ENCODE measurements around the gene ACAD9. TPM values are rescaled to one million over a fixed set of nuclear protein-coding genes. Genes with fewer than 3 reads are reported as not detected.
"Not testable (repeated sequence)": the region's sequence is repeated elsewhere in the genome, so short reads cannot be mapped to it uniquely, and the experiment has no call there.

The ACAD9 gene
- total RNA-seq, 1 experiment from 2014 or later: 29.2 TPM

DNA sequence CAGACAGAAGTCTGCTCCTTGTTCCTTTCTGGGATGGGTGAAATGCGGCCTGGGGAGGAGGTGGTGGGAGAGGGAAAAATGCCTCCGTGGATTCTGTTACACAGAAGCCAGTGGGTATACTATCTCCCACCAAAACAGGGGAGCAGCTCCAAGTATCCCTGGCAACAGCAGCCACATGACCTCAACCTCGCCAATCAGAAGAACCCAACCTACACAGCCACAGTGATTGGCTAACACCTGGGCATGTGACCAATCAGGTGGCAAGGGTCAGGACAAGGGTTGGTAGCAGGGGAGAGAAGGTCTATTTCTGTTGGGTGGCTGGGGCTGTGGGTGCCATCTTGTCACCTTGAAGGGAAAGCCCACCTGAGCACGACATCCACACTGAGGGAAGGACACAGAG is 9.1 kb upstream of the ACAD9 start:
- no peak for DNase-seq (ENCODE audit: low read depth in 1 of 2, low spot score in 2 of 2)
- H3K4me3 ChIP-seq: no peak overlapping the region
- no peaks in the 10 kb centered on the region for H3K27me3 ChIP-seq (replicated peaks)
- H3K4me1 ChIP-seq (replicated peaks): no peaks in the 10 kb centered on the region
- no peaks in the 10 kb centered on the region for H3K36me3 ChIP-seq
- no peaks in the 10 kb centered on the region for H3K9me3 ChIP-seq (replicated peaks)
- no peak overlapping the region for H3K27ac ChIP-seq

DNA sequence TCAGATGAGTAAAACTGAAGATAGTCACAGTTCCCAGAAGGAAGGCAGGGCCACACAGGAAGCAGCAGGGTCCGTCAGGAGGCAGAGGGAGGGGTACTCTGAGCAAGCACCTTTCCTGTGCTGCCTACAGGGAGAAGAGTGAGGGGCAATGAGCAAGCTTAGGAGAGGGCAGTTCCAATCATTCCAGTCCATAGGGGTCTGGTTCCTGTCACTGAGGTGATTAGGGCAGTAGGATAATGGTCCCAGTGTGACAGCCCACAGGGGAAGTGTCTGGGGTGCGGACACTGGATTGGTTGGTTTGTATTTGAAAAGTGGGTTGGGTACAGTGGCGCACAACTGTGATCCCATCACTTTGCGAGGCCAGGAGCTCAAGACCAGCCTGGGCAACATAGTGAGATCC is 7.1 kb upstream of the ACAD9 start:
- Histone ChIP-seq H3K4me3 (no peak overlapping the region), H3K27me3 (replicated peaks) (no peaks in the 10 kb centered on the region), H3K36me3 (no peaks in the 10 kb centered on the region), H3K27ac (no peak overlapping the region), H3K9me3 (replicated peaks) (no peaks in the 10 kb centered on the region), H3K4me1 (replicated peaks) (no peaks in the 10 kb centered on the region)
- no peak for DNase-seq (ENCODE audit: low read depth in 1 of 2, low spot score in 2 of 2)

DNA sequence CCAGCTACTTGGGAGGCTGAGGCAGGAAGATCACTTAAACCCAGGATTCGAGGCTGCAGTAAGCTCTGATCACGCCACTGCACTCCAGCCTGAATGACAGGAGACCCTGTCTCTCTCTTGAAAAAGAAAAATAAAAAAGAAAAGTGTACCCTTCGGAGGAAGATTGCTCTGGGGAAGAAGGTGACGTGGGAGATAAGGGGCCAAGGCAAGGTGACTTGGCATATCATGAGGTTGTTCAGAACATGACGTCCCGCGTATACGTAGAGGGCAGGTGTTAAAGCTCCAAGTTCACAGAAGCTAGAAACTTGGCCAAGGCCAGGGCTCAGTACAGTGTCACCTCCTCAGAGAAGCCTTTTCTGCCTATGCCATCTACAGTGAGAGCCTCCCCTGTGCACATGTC is 6.7 kb upstream of the ACAD9 start:
- Histone ChIP-seq H3K4me3 (no peak overlapping the region), H3K36me3 (no peaks in the 10 kb centered on the region), H3K4me1 (replicated peaks) (no peaks in the 10 kb centered on the region), H3K9me3 (replicated peaks) (no peaks in the 10 kb centered on the region), H3K27ac (no peak overlapping the region), H3K27me3 (replicated peaks) (no peaks in the 10 kb centered on the region)
- DNase-seq (ENCODE audit: low read depth in 1 of 2, low spot score in 2 of 2): no peak

DNA sequence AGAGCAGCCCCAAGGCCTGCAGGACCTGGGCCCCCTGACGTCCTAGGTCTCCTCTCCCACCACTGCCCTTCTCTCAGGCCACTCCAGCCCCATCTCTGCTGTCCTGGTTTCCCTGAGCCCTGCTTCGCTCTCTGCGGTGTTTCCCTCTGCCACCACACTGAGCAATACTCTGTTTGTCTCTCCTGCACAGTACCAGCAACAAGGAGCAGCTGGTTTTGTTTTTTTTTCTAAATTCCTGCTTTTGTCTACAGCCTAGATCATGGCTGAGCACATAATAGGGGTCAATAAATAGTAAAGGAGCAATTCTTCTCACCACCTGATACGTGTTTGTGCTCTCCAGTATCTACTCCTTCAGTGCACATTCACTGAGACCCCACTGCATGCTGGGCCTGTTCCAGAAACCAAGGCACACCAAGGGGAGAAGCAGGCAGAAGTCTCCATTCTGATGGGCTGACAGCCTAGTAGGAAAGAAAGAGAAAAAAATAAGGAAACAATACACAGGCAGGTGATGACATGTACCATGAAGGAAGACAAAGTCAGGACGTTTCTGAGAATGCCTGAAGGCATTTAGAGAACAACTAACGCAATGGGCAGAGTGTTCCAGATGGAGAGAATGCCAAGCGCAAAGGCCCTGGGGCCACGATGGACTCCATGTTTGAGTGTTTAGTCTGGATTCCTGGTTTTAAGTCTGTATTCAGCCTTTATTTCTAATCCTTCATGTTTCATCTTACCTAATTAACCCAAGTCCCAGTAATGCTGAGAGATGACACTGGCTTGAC is 6.0 kb upstream of the ACAD9 start:
- Histone ChIP-seq H3K27ac (no peak overlapping the region), H3K4me3 (no peak overlapping the region), H3K27me3 (replicated peaks) (no peaks in the 10 kb centered on the region), H3K4me1 (replicated peaks) (peaks cover 5% of the 10 kb centered on the region), H3K36me3 (no peaks in the 10 kb centered on the region), H3K9me3 (replicated peaks) (no peaks in the 10 kb centered on the region)
- no peak for DNase-seq (ENCODE audit: low read depth in 1 of 2, low spot score in 2 of 2)

DNA sequence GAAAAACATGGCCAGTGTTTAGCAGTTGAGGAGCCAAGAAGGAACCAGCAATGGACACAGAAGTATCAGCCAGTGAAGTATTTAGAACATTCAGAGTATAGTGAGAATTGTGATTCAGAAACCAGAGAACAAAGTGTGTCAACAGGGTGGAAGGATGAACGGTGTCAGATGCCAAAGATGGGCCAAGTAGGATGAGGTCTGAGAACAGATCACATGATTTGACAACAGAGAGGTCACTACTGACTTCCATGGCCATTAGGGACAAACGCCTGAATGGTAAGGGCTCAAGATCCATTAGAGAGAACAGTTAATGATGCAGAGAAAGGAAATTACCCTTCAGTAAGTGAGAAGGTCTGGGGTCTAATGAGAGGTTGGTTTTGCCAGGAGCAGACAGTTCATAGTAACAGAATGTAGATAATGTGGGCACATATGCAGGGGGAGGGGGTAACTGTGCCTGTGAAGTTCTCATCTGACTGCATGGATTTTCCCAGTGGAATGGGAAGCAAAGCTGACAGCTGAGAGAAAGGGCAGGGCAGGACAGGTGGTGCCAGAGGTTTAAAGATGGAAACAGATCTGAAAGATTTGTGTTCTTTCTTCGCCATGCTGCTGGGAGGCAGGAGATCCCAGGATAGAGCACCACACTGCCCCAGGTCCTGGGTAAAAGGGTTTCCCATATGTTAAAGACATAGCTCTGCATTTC is 4.8 kb upstream of the ACAD9 start:
- H3K27ac ChIP-seq: no peak overlapping the region
- peaks cover 6% of the 10 kb centered on the region for H3K4me1 ChIP-seq (replicated peaks)
- H3K9me3 ChIP-seq (replicated peaks): no peaks in the 10 kb centered on the region
- H3K36me3 ChIP-seq: no peaks in the 10 kb centered on the region; the same call in 1 of the 2 replicates
- DNase-seq (ENCODE audit: low read depth in 1 of 2, low spot score in 2 of 2): no peak
- no peaks in the 10 kb centered on the region for H3K27me3 ChIP-seq (replicated peaks)
- no peak overlapping the region for H3K4me3 ChIP-seq

DNA sequence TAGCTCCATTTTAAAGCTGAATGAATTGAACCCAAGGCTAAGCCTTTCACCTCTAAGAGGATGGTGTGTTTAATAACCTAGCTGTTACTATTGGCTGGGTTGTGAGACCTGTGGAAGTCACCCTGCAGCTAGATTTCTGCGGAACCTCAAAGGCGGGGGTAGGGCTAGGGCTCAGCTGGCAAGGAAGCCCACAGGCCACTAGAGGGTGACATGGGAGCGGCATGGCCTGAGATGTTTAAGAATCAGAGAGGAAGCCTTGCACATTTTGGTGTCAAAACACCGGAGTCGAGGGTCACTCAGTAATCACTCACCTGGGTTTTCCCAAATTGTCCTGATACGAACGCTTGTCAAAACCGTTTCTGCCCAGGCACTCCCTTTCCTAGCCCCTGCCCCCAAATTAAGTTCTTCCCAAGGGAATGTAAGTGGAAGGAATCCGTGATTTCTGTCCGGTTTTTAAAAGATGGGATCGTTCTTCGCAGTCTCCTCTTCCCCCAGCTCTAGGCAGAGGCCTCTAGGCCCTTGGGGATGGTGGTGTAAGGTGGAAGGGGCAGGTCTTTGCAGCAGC is 3.8 kb upstream of the ACAD9 start:
- H3K4me1 ChIP-seq (replicated peaks): peaks cover 8% of the 10 kb centered on the region
- H3K27me3 ChIP-seq (replicated peaks): no peaks in the 10 kb centered on the region
- no peak for DNase-seq (ENCODE audit: low read depth in 1 of 2, low spot score in 2 of 2)
- H3K27ac ChIP-seq: no peak overlapping the region
- H3K9me3 ChIP-seq (replicated peaks): no peaks in the 10 kb centered on the region
- no peak overlapping the region for H3K4me3 ChIP-seq
- H3K36me3 ChIP-seq: peaks cover 1% of the 10 kb centered on the region

DNA sequence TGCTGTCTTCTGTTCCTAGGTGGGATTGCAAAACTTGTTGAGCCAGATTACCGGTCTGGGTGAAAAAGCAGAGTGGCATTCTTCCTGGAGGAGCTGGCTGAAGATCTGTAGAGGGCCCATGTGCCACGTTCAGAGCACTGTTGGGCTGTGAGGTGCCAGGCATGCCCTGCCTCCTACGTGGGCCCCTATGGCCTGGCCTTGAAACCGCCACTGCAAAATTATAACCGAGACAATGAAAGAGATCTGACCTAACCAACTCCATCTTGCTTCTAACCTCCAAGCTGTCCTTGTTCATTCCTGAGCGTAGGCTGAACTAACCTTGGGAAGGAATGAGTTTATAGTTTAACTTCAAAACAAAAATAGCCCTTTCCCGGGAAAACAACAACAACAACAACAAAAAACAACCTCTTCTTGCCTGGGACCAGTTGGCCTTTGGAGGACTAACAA is 1.4 kb upstream of the ACAD9 start:
- H3K9me3 ChIP-seq (replicated peaks): no peaks in the 10 kb centered on the region
- peaks cover 9% of the 10 kb centered on the region for H3K4me1 ChIP-seq (replicated peaks)
- H3K27me3 ChIP-seq (replicated peaks): no peaks in the 10 kb centered on the region
- peak overlapping the region; percentile 67 for H3K4me3 ChIP-seq
- peak overlapping the region; percentile 84 for H3K27ac ChIP-seq
- no peak for DNase-seq (ENCODE audit: low read depth in 1 of 2, low spot score in 2 of 2)
- H3K36me3 ChIP-seq: peaks cover 13% of the 10 kb centered on the region

DNA sequence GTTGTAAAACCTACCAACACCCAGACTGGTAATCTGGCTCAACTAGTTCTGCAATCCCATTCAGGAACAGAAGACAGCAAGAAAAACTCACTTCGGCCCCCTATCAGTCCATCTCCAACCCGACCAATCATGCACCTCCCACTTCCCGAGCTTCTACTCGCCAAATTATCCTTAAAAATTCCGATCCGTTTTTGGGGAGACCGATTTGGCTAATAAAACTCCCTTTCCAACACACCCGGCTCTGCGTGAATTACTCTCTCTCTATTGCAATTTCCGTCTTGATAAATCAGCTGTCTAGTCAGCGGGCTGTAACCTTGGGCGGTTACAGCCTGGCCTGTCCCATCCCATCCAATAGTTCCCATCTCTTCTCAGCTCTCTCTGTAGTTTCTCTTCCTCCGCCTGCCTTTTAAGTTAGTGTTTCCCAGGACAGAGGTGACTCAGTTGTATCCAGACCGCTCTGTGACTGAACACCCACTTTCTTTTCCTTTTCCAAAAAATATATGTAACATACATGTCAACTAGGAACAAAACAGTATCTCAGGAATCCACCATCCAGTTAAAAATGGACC is 780 bp upstream of the ACAD9 start:
- Histone ChIP-seq H3K27ac (peak overlapping the region; percentile 84), H3K9me3 (replicated peaks) (no peaks in the 10 kb centered on the region), H3K4me3 (peak overlapping the region; percentile 67), H3K27me3 (replicated peaks) (no peaks in the 10 kb centered on the region), H3K4me1 (replicated peaks) (peaks cover 9% of the 10 kb centered on the region), H3K36me3 (peaks cover 13% of the 10 kb centered on the region)
- no peak for DNase-seq (ENCODE audit: low read depth in 1 of 2, low spot score in 2 of 2)

DNA sequence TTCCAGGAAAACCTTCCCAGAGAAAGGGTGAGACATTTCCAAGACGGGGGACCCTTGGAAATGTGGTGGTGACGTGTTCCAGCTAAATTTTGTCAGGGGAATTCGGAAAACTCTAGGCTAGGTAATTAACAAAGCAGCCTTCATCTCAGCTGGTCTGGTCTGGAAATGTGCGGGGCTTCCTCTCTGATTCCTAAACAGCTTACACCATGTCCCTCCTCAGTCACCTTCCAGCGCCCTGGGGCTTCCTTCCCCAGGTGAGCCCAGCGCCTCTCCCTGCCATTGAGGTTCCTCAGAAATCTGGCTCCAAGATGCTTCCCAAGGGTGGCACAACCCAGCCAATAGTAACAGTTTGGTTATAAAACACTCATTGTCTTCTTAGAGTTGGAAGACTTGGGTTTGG is 571 bp downstream of the ACAD9 start:
- H3K27ac ChIP-seq: peak overlapping the region; percentile 84

DNA sequence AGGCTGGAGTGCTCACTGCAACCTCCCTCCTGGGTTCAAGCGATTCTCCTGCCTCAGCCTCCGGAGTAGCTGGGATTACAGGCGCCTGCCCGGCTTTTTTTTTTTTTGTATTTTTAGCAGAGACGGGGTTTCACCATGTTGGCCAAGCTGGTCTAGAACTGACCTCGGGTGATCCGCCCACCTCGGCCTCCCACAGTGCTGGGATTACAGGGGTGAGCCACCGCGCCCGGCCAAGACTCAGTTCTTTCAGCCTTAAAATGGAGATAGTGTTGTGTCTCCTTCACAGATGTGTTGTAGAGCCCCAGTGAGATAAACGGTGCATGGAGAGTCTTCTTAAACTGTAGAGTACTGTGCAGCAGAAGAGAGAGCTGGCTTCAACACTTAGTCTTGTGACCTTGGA is 1.0 kb downstream of the ACAD9 start:
- not testable (repeated sequence) for H3K27me3 ChIP-seq (replicated peaks); H3K9me3 ChIP-seq (replicated peaks); DNase-seq (ENCODE audit: low read depth in 1 of 2, low spot score in 2 of 2); H3K27ac ChIP-seq; H3K4me1 ChIP-seq (replicated peaks)
- Histone ChIP-seq H3K4me3 (peak overlapping the region; percentile 67), H3K36me3 (peaks cover 26% of the 10 kb centered on the region)

More for the DNA sequence above, 571 bp downstream of the ACAD9 start:
- Histone ChIP-seq H3K4me1 (replicated peaks) (peaks cover 9% of the 10 kb centered on the region), H3K4me3 (peak overlapping the region; percentile 67), H3K36me3 (peaks cover 23% of the 10 kb centered on the region), H3K9me3 (replicated peaks) (no peaks in the 10 kb centered on the region), H3K27me3 (replicated peaks) (no peaks in the 10 kb centered on the region)
- DNase-seq (ENCODE audit: low read depth in 1 of 2, low spot score in 2 of 2): no peak

DNA sequence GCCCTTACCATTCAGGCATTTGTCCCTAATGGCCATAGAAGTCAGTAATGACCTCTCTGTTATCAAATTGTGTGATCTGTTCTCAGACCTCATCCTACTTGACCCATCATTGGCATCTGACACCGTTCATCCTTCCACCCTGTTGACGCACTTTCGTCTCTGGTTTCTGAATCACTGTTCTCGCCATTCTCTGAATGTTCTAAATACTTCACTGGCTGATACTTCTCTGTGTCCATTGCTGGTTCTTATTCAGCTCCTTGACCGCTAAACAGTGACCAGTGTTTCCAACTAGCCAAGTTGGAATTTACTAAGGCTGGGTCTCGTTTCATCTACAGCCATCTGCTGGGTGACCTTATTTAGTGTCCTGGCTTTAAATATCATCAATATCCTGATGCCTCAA is 2.2 kb downstream of the ACAD9 start:
- H3K4me1 ChIP-seq (replicated peaks): peaks cover 9% of the 10 kb centered on the region
- H3K4me3 ChIP-seq: no peak overlapping the region
- H3K9me3 ChIP-seq (replicated peaks): no peaks in the 10 kb centered on the region
- no peaks in the 10 kb centered on the region for H3K27me3 ChIP-seq (replicated peaks)
- no peak overlapping the region for H3K27ac ChIP-seq
- DNase-seq (ENCODE audit: low read depth in 1 of 2, low spot score in 2 of 2): no peak
- H3K36me3 ChIP-seq: peaks cover 26% of the 10 kb centered on the region

DNA sequence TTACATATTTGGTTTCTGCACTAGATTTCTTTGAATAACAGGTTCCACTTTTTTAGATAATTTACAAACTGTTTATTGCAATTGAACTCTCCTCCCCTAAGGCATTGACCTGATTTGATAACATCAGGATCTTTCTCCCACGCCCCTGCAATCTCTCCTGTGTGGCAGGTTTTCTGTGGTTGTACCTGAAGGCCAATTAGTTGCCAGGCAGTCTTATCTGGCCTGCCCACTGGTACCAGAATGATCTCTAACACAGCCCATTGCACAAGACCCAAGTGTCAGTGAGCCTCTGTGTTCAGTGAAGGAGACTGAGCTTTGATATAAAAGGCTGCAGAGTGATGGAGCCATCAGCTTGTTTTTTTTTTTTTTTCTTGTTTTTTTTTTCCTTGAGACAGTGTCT is 3.3 kb downstream of the ACAD9 start:
- DNase-seq (ENCODE audit: low read depth in 1 of 2, low spot score in 2 of 2): no peak
- peaks cover 9% of the 10 kb centered on the region for H3K4me1 ChIP-seq (replicated peaks)
- H3K9me3 ChIP-seq (replicated peaks): no peaks in the 10 kb centered on the region
- peaks cover 31% of the 10 kb centered on the region for H3K36me3 ChIP-seq
- H3K27ac ChIP-seq: no peak overlapping the region
- H3K4me3 ChIP-seq: no peak overlapping the region
- no peaks in the 10 kb centered on the region for H3K27me3 ChIP-seq (replicated peaks)

DNA sequence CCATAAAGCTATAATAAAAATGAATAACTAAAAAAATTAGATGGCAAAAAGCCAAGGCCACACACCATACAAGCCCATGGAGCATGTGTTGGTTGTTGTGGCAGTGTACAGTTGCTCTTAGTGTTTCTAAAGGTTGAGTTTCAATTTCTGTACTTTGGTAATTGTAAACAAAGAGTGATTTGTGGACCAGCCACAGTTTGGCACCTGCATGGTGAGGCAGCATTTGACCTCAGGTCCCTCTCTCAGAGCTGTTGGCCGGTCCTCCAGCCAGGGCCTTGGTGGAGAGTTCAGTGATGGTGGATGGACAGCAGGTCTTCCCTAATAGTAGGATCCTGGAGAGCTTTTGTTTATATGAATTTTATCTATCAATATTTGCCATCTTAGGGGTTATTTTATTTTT is 5.6 kb downstream of the ACAD9 start:
- no peak for DNase-seq (ENCODE audit: low read depth in 1 of 2, low spot score in 2 of 2)
- H3K27me3 ChIP-seq (replicated peaks): no peaks in the 10 kb centered on the region
- no peaks in the 10 kb centered on the region for H3K9me3 ChIP-seq (replicated peaks)
- no peak overlapping the region for H3K27ac ChIP-seq
- no peak overlapping the region for H3K4me3 ChIP-seq
- peaks cover 43% of the 10 kb centered on the region for H3K36me3 ChIP-seq
- 0 out of 2 replicates have a peak, but pooled peaks cover 3% of the 10 kb centered on the region for H3K4me1 ChIP-seq (replicated peaks)
